IPS-15b (cell line): ENCODE results near the gene FBXL13.
"Not testable (repeated sequence)": the region's sequence is repeated elsewhere in the genome, so short reads cannot be mapped to it uniquely, and the experiment has no call there.

Experiments
- H3K27me3 ChIP-seq: one replicate; pipeline ENCODE4 v1.6.1; 2013; ENCODE audit warnings: low read length; ENCODE audit not compliant: control insufficient read depth, insufficient read depth
- H3K36me3 ChIP-seq: one replicate; pipeline ENCODE4 v1.6.1; 2013; ENCODE audit warnings: low read length; ENCODE audit not compliant: control insufficient read depth, insufficient read depth
- H3K4me1 ChIP-seq: one replicate; pipeline ENCODE4 v1.6.1; 2013; ENCODE audit warnings: mild to moderate bottlenecking, low read length; ENCODE audit not compliant: control insufficient read depth, insufficient read depth
- H3K4me3 ChIP-seq: one replicate; pipeline ENCODE4 v1.5.1; 2013; ENCODE audit warnings: low read depth, low read length
- H3K9ac ChIP-seq: one replicate; pipeline ENCODE4 v1.6.1; 2013; ENCODE audit warnings: low read depth, mild to moderate bottlenecking, low read length
- H3K9me3 ChIP-seq: one replicate; pipeline ENCODE4 v1.6.1; 2013; ENCODE audit warnings: mild to moderate bottlenecking, low read length; ENCODE audit not compliant: control insufficient read depth, insufficient read depth

Gene FBXL13

DNA sequence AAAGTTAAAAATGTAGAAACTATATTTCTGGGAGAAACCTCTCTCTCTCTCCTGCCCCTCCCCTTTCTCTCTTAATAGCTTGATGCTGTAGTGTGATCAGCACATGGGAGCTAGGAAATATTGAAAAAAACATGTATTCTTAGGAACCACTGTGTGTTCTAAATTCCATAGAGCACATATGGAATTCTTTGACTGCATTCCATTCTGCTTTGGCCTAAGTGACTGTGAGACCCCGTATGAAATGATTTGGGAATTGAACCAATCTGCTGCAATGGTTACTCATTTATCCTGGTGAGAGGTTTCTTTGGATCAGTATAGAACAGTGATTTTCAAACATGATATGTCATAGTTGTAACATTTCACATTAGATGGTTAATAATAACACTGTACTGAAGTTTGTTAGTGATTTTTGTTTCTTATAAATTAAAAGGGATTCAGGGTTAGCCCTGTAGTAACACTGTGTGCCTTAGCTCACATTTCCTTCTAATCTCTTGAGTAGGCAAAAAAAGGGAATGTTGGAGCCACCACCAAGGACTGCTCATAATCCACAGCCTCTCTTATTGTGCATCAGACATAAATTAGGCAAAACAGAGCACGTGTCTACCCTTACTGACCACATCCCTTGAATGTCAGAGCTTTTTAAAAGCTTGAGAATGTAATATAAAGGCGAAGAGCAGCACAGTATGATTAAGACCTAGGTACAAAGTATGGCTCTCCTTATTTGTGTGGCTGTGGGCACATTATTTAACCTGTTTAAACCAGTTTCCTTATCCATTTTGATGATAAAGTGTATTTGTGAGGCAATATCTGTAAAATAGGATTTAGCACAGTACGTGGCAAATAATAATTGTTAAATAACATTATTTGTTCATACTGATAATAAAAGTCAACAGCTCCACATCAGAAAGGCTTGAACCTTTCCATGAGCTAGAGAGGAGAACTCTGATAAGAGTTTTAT is 256.7 kb downstream of the FBXL13 start:
- H3K9ac ChIP-seq = no peak overlapping the region
- H3K4me1 ChIP-seq = no peaks in the 10 kb centered on the region
- no peaks in the 10 kb centered on the region for H3K36me3 ChIP-seq
- no peaks in the 10 kb centered on the region for H3K9me3 ChIP-seq
- H3K27me3 ChIP-seq = no peaks in the 10 kb centered on the region
- H3K4me3 ChIP-seq = no peak overlapping the region

DNA sequence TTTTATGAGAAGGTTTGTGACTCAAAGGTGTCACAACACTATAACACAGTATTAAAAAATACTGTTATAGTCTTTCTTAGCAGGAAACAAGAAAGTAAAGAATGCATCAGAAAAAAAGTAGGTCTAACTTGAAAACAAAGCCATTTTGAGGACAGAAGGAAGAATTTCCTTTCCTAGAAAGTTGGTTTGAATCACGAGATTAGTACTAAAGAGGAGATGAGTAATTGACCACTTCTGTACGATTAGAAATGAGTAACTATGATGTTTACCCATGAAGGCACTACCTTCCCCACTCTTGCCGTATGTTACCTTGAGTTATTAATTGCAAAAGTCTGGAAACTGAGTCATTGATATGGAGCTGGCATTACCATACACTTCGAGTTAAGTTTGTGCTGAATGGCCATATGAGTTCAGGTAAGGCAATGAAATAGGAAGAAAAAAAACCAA is 260.5 kb downstream of the FBXL13 start:
- Histone ChIP-seq H3K9ac (no peak overlapping the region), H3K4me1 (no peaks in the 10 kb centered on the region), H3K9me3 (no peaks in the 10 kb centered on the region), H3K4me3 (no peak overlapping the region), H3K36me3 (no peaks in the 10 kb centered on the region), H3K27me3 (no peaks in the 10 kb centered on the region)

DNA sequence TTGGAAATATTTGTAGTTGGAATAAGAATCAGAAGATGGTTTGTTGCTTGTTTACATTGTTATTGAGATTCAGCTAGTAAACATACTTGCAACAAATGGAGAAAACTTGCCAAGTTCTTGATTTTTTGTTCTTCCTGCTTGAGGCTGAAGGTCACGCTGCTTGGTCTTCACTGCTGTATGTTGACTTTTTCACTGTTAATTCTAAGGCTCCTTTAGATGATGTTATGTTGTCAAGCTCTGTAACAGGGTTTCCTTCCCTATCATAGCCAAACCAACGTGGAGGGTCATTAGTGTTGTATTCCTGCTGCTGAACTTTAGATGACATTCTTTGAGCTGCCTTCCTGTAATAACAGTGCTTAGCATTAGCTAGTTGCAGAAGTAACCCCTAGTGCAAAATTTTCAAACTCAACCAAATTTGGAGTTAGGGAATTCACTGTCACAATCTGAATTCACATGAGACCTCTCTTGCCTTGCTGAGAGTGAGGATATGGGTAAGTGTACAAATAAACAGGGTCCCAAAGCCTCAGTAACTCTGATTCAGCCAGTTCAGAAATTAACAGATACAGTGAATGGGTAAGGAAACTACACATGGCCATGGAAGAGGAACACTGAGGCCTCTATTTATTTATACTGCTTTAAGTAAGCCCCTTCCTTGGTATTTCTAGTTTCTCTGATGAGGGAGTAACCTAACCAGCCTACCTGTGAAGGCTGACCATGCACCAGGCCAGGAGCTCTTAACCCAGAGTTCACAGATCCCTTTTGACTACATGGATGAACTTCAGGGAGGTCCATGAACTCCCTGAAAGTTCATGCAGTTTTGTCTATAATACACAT is 261.2 kb downstream of the FBXL13 start:
- Histone ChIP-seq H3K9me3 (no peaks in the 10 kb centered on the region), H3K36me3 (no peaks in the 10 kb centered on the region), H3K9ac (no peak overlapping the region), H3K27me3 (no peaks in the 10 kb centered on the region), H3K4me1 (no peaks in the 10 kb centered on the region), H3K4me3 (no peak overlapping the region)

DNA sequence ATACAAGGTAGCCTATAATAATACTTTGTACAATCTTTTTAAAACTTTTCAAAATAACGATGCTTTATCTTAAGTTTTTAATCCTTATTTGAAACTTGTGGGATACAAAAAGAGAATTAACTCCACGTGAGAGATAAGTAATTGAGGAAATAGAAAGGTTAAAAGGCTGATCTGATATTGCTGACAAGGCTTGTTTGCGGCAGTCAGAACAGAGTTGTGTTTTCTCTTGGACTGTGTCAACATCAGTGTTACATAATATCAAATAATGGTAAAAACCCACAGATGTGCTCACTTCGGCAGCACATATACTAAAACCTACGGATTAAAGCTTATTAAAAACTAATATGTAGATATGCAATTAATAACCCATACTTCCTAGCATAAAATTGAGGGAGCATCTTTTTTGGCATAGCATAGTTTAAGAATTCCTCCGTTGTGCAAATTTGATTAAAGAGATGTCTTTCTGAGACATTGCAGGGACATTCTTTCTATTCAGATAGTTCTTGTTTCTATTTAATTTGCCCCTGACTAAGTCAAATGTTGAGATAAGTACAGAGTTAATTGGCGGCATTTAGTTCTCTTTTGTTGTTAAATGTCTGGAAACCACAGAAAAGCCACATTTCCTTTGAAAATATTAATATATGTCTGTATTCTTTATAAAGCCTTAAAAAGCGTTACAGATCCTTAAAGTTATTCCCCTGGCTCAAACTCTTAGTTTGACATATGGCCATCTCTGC is 262.5 kb downstream of the FBXL13 start:
- Histone ChIP-seq H3K4me1 (no peaks in the 10 kb centered on the region), H3K4me3 (no peak overlapping the region), H3K36me3 (no peaks in the 10 kb centered on the region)

DNA sequence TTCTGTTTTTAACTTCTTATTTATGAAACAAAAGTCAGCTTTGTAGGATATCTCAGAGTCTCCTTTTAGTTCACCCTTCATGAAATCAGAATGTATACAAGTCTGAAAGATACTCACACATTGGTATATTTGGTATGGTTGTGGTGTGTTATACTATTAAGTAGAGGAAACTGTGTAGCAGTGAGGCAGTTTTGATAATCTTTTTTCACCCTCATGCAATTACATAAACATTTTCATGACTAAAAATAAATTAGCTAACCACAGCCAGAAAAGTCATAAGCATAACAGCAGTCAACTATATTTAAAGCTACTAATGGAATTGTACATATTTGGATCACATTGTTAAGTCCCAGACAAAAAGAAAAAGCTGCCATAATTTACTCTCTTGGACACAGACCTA is 263.7 kb downstream of the FBXL13 start:
- Histone ChIP-seq H3K4me1 (no peaks in the 10 kb centered on the region), H3K27me3 (no peaks in the 10 kb centered on the region), H3K36me3 (no peaks in the 10 kb centered on the region), H3K9ac (no peak overlapping the region), H3K9me3 (no peaks in the 10 kb centered on the region), H3K4me3 (no peak overlapping the region)

More for the DNA sequence above, 262.5 kb downstream of the FBXL13 start:
- Histone ChIP-seq H3K9ac (no peak overlapping the region), H3K27me3 (no peaks in the 10 kb centered on the region), H3K9me3 (no peaks in the 10 kb centered on the region)

DNA sequence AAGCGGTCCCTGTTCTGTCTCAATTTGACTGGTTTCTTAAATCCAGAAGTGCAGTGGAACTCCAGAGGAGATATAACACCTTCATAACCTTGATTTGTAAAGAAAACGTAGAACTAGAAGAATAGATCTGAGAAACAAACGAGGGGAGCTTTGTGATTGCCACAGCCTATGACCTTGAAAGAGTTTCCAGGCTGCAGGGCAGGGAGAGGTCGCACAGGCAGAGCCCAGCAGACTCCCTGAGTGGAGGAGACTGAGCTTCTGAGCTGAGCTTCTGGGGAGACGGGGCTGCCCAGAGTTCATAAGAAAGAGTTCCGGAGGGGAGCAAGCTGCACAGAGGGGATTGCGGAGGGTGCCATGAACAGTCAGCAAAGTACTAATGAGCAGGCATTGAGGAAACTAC is 268.0 kb downstream of the FBXL13 start:
- no peaks in the 10 kb centered on the region for H3K36me3 ChIP-seq
- no peaks in the 10 kb centered on the region for H3K4me1 ChIP-seq
- no peaks in the 10 kb centered on the region for H3K27me3 ChIP-seq
- H3K9me3 ChIP-seq = no peaks in the 10 kb centered on the region
- no peak overlapping the region for H3K4me3 ChIP-seq
- H3K9ac ChIP-seq = no peak overlapping the region

DNA sequence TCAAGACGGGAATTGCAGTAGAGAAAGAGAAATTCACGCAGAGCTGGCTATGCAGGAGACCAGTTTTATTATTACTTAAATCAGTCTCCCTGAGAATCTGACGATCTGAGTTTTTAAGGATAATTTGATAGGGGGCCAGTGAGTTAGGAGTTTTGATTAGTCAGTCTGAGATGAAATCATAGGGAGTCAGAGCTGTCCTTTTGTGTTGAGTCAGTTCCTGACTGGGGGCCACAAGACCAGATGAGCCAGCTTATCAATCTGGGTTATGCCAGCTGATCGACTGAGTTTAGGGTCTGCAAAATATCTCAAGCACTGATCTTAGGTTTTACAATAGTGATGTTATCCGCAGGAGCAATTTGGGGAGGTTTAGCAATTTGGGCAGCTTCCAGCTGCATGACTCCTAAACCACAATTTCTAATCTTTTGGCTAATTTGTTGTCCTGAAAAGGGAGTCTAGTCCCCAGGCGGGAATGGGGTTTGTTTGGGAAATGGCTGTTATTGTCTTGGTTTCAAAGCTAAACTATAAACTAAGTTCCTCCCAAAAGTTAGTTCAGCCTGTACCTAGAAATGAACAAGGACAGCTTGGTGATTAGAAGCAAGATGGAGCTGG is 278.5 kb downstream of the FBXL13 start:
- H3K9me3 ChIP-seq, H3K9ac ChIP-seq, H3K36me3 ChIP-seq, H3K4me1 ChIP-seq, H3K27me3 ChIP-seq, H3K4me3 ChIP-seq: not testable (repeated sequence)

DNA sequence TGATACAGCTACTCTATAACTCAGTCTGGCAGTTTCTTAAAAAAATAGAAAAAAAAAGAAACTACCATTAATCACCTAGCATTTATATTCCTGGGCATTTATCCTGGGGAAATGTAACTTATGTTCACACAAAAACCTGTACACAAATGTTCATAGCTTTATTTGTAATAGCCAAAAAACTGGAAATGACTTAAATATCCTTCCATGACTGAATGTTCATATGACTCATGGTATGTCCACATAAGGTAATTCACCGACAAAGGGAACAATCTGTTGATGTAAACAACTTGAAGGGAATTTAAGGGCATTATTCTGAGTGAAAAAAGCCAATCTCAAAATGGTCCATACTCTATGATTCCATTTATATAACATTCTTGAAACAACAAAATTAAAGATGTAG is 280.0 kb downstream of the FBXL13 start:
- not testable (repeated sequence) for H3K27me3 ChIP-seq, H3K9ac ChIP-seq, H3K9me3 ChIP-seq, H3K4me3 ChIP-seq, H3K4me1 ChIP-seq, H3K36me3 ChIP-seq

DNA sequence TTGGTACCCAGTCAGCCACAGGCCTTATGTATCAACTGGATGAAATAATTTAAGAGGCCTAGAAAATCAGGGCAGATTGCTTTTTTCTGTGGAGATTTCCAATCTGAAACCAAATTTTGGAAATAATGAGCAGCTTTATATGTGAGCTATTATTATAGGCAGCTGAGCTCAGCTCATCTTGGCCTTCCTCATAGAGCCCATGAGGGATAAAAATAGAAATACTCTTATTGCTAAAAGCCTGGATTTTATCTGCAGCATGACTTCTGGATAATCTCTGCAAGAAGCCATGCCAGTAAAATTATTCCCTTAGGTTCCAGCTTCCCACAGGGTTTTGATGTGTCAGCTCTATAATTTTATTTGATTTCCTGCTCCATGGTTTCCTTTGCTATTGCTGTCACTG is 282.8 kb downstream of the FBXL13 start:
- H3K27me3 ChIP-seq, H3K4me3 ChIP-seq, H3K4me1 ChIP-seq, H3K9ac ChIP-seq, H3K9me3 ChIP-seq, H3K36me3 ChIP-seq: not testable (repeated sequence)

DNA sequence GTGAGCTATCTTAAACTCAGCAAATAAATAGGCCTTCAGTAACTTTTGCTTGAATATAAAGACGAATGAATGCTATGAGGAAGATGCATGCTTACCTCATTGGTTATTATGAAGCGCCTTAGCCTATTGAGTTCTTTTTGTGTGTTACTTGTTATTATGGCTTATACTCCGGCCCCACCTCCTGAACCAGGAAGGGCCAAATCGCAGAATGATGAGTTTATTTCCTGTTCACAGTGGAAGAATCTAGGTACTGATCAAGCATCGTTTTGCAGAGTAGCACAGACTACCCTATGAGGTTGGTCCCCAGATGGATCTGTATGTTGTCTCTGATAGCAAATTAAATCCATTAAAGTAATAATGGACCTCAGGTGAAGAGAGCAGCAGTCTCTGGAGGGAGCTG is 283.2 kb downstream of the FBXL13 start:
- not testable (repeated sequence) for H3K27me3 ChIP-seq, H3K36me3 ChIP-seq, H3K4me1 ChIP-seq, H3K9me3 ChIP-seq, H3K9ac ChIP-seq, H3K4me3 ChIP-seq

DNA sequence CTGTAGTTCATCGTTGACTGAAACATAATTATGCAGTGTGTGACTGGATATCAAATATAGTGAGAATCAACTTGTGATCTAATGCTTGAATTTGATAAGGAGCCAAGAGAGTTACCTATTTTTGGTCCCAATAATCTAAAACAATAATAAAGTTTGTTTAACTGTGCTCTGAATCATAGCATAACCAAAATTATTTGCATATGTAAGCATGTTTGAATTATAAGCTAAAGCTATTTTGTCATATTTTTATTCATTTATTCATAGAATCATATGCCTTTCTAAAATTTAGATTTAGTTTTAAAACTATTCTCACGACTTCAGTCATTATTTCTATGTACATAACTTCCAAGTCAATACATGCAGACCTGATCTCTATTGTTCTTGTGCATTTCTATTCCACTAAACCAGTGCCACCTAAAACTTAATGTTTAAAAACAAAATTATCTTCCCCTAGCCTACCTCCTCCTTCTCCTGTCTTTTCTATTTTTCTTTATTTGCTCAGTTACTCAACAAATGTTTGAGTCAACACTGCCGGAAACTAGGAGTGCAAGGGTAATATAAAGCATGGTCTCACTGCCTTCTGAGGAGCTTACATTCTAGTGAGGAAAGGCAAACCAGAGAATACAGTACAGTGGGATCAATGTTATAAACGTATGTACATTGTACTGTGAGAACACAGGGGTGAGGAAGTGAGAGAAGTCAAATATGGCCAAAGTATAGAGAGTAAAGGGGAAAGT is 284.1 kb downstream of the FBXL13 start:
- H3K36me3 ChIP-seq, H3K27me3 ChIP-seq, H3K9ac ChIP-seq, H3K4me1 ChIP-seq, H3K4me3 ChIP-seq, H3K9me3 ChIP-seq: not testable (repeated sequence)
